Transverse colon (tissue), 4 donors: Measurements from ENCODE around the gene LRRC46. TPM values are rescaled to one million over a fixed set of nuclear protein-coding genes. Genes with fewer than 3 reads are reported as not detected.

Experiments used
- DNase-seq: peaks from one replicate; pipeline ENCODE4 v3.0.0-alpha.2; 2019
- H3K27ac ChIP-seq, 4 donors: fragments of 200-600 bp; sonication (generic); 2 replicates each; pipeline ENCODE4 v1.5.1; 2016 to 2018; ENCODE audit warnings: inconsistent platforms in 4 of 4
- H3K27me3 ChIP-seq: fragments of 200-600 bp; sonication (generic); 2 replicates; pipeline ENCODE4 v1.5.1; 2017; ENCODE audit warnings: inconsistent platforms
- H3K36me3 ChIP-seq, 4 donors: fragments of 200-600 bp; sonication (generic); 2 replicates each; pipeline ENCODE4 v1.5.1; 2017 to 2019; ENCODE audit warnings: inconsistent platforms in 4 of 4
- H3K4me1 ChIP-seq, 4 donors: fragments of 200-600 bp; sonication (generic); 2 replicates each; pipeline ENCODE4 v1.5.1; 2017 to 2020; ENCODE audit warnings: inconsistent platforms in 4 of 4
- H3K4me3 ChIP-seq, 4 donors: fragments of 200-600 bp; sonication (generic); 1 replicate in 1 of 4; 2 replicates in 3 of 4; pipeline versions ENCODE4 v1.5.1 to v1.6.1; 2017 to 2019; ENCODE audit warnings: inconsistent platforms in 4 of 4
- H3K9me3 ChIP-seq, 2 donors: fragments of 200-600 bp; sonication (generic); 2 replicates each; pipeline ENCODE4 v1.5.1; 2017 to 2019; ENCODE audit warnings: inconsistent platforms in 2 of 2
- EP300 ChIP-seq: sonication (generic); formaldehyde crosslinking; IDR thresholded peaks from one replicate; pipeline ENCODE4 v1.6.1; 2017; ENCODE audit warnings: antibody characterized with exemption, low read depth
- POLR2A ChIP-seq: fragments of 450-650 bp; IDR thresholded peaks from one replicate; pipeline ENCODE4 v1.6.1; 2016; ENCODE audit warnings: antibody characterized with exemption, mild to moderate bottlenecking, moderate library complexity
- POLR2AphosphoS5 ChIP-seq, 3 donors: sonication (generic); formaldehyde crosslinking; IDR thresholded peaks; one replicate each; pipeline ENCODE4 v1.6.1; 2016; ENCODE audit warnings: antibody characterized with exemption in 3 of 3
- WGBS, 2 donors: methylation state at CpG; one replicate each; pipeline ENCODE4 v1.1.5; 2018; ENCODE audit warnings: low coverage in 1 of 2; 5-methylcytosine and 5-hydroxymethylcytosine counted together
- in situ Hi-C, 4 donors: fragments of 200-750 bp; cut with MboI; loops; one replicate each; pipeline versions ENCODE4 v1.15.0 to v1.15.1; 2017; ENCODE audit warnings: low sequenced_read_pairs in 3 of 4, low pct_ligation_motif_present in 1 of 4, low pct_unique_long_range_greater_than_20kb in 1 of 4
- intact Hi-C: fragments of 100-400 bp; cut with DNase I; formaldehyde crosslinking; loops from one replicate; pipeline ENCODE4 v1.15.1; 2023; ENCODE audit warnings: low total_unique reads
- total RNA-seq, 4 donors: library from RNA; depleted of rRNA; stranded (reverse); fragments of >200 nt; gene quantifications; one replicate each; pipeline ENCODE4 v1.1.0, GENCODE V29; 2016
- TF ChIP-seq, protein P1 (sequence below), 5 experiments: fragments of 200-600 bp in 3 of 5; fragments of 450-650 bp in 2 of 5; sonication (generic) in 3 of 5; IDR thresholded peaks; 1 replicate in 2 of 5; 2 replicates in 3 of 5; pipeline ENCODE4 v1.5.1; 2016 to 2017; ENCODE audit warnings: antibody characterized with exemption in 5 of 5, inconsistent platforms in 3 of 5, mild to moderate bottlenecking in 2 of 5, moderate library complexity in 1 of 5

LRRC46 gene
- total RNA-seq, 4 donors from 2014 or later, result 0.48 to 0.80 TPM; not detected in 2

DNA sequence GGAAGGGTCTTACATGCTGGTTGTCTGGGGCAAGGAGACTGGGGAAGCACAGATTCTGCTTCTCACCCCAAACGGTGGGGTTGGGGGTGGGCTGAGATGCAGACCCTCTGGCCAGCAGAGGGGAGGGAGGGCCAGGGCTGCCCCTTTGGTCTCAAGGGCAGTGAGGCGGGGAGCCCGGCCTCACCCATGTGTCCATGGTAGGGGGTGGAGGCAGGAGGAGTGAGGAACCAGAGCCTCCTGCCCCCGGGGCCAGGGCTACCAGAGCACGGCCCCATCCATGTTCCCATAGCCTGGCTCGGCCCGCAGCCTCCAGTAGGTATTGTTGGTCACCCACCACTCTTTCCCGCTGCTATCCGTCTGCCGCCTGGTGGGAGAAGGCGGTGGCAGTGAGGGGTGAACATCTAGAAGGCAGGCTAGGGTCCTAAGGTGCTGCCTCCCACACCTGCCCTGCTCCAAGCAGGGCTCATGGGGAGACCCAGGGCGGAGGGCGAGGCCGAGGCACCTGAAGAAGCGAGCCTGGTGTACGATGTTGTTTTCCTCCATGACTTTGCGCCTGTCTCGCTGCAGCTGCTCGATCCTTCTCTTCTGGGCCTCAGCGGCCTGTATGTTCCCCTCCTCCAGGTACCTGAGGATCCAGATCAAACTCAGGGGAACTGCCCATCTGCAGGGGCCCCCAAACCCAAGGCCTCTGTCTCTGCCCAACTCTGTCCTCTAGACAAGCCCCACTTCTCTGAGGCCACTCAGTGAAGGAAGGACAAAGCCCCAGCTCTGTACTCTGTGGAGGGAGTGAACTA is 23.2 kb upstream of the LRRC46 start:
- WGBS, 2 donors, result 92 to 100% methylated on average over 1 to 20 of the region's 20 CpGs
- Histone ChIP-seq H3K4me3 (no peak overlapping the region), H3K36me3 (peaks cover 0 to 25% (median 11%) of the 10 kb centered on the region in 4 donors), H3K4me1 (peaks cover 0 to 26% (median 21%) of the 10 kb centered on the region in 4 donors), H3K27me3 (no peaks in the 10 kb centered on the region), H3K9me3 (no peaks in the 10 kb centered on the region), H3K27ac (no peak overlapping the region)
- intact Hi-C loops, result no loop called here
- TF ChIP-seq POLR2AphosphoS5 (IDR thresholded peaks at IDR 0.05) (no peak), EP300 (no peak), POLR2A (no peak)
- TF ChIP-seq, protein P1, sequence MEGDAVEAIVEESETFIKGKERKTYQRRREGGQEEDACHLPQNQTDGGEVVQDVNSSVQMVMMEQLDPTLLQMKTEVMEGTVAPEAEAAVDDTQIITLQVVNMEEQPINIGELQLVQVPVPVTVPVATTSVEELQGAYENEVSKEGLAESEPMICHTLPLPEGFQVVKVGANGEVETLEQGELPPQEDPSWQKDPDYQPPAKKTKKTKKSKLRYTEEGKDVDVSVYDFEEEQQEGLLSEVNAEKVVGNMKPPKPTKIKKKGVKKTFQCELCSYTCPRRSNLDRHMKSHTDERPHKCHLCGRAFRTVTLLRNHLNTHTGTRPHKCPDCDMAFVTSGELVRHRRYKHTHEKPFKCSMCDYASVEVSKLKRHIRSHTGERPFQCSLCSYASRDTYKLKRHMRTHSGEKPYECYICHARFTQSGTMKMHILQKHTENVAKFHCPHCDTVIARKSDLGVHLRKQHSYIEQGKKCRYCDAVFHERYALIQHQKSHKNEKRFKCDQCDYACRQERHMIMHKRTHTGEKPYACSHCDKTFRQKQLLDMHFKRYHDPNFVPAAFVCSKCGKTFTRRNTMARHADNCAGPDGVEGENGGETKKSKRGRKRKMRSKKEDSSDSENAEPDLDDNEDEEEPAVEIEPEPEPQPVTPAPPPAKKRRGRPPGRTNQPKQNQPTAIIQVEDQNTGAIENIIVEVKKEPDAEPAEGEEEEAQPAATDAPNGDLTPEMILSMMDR (IDR thresholded peaks at IDR 0.05), result no peak
- in situ Hi-C loops, result no loop called here
- DNase-seq, result no peak

DNA sequence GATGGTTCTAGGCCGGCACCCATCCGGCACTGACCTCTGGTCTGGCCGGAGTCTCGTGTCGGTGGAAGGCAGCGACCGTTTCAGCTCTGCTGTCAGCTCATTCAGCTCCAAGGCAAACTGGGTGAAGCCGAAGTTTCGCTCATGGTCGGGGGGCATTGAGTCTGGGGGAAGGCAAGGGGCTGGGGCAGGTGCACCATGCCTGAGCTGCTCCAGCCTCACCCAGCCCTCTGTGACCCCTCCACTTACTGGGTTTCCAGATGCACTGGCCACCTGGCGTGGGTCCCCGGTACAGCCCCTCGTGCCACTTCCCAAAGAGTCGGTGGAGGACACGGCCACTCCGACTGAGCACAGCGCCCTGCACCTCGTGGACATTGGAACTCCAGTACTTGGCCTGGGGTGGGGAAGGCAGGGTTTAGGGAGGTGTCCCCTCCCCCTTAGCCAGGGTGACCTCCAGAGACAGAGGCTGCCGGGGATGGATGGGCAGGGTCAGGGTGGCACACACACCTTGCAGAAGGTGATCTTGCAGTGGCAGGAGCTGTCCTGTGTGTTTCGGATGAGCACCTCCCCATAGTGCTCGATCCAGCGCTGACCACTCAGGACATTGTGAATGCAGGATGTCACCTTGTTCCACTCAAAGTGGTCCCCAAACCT is 22.5 kb upstream of the LRRC46 start:
- no peak overlapping the region for H3K27ac ChIP-seq
- H3K27me3 ChIP-seq, result no peaks in the 10 kb centered on the region
- H3K4me3 ChIP-seq, result no peak overlapping the region
- in situ Hi-C loops (no loop called here), intact Hi-C loops (no loop called here)
- H3K36me3 ChIP-seq, result peaks cover 0 to 25% (median 11%) of the 10 kb centered on the region in 4 donors
- peaks cover 0 to 26% (median 22%) of the 10 kb centered on the region in 4 donors for H3K4me1 ChIP-seq
- TF ChIP-seq, protein P1 (IDR thresholded peaks at IDR 0.05), result no peak
- TF ChIP-seq POLR2AphosphoS5 (IDR thresholded peaks at IDR 0.05), result no peak
- DNase-seq, result no peak
- 84 to 97% methylated on average over 6 to 16 of the region's 22 CpGs for WGBS, 2 donors
- H3K9me3 ChIP-seq, result no peaks in the 10 kb centered on the region

DNA sequence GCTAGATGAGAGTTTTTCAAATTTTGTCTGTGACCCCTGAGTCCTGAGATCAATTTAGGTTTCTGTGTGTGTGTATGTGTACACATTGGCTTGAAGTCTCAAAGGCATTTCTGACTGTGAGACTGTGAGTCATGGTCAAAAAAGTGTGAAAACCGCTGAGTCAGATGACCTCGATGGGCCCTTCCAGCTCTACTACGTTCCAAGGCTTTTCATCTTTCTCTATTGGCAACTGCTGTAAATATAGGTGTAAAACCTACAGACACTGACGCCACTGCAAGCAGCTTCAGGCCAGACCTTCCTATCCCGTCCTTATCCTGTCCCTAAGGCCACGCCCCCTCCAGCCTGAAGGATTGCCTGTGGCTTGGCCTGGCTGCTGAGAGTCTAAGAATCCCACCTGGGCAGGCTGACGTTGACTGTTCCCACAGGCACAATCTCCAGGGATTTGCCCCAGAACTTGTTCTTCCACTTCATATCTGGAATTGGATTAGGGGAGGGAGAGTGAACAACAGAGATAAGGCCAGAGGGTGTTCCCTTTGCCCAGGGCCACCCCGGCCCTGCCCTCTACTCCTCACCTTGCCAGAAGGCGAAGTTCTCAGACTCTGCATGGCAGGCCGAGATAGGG is 21.2 kb upstream of the LRRC46 start:
- Histone ChIP-seq H3K27me3 (no peaks in the 10 kb centered on the region), H3K36me3 (peaks cover 0 to 32% (median 11%) of the 10 kb centered on the region in 4 donors), H3K4me3 (no peak overlapping the region), H3K4me1 (peaks cover 0 to 34% (median 24%) of the 10 kb centered on the region in 4 donors), H3K27ac (peak overlapping the region; percentile 74 to 85 (median 84)), H3K9me3 (no peaks in the 10 kb centered on the region)
- intact Hi-C loops, result no loop called here
- TF ChIP-seq POLR2AphosphoS5 (IDR thresholded peaks at IDR 0.05) (peak in 1 of 3 donors; percentile 7), POLR2A (peak; percentile 11), EP300 (no peak)
- 35 to 44% methylated on average over 2 to 10 of the region's 10 CpGs for WGBS, 2 donors
- DNase-seq, result peak; percentile 88
- in situ Hi-C loops, result no loop called here

GRCh38 chr17:47810901-47811635 is 20.4 kb upstream of the LRRC46 start:
- in situ Hi-C loops, result no loop called here
- Histone ChIP-seq H3K27me3 (no peaks in the 10 kb centered on the region), H3K36me3 (peaks cover 0 to 37% (median 14%) of the 10 kb centered on the region in 4 donors), H3K9me3 (no peaks in the 10 kb centered on the region), H3K4me1 (peaks cover 0 to 34% (median 24%) of the 10 kb centered on the region in 4 donors), H3K4me3 (no peak overlapping the region), H3K27ac (peak overlapping the region; percentile 74 to 85 (median 84))
- intact Hi-C loops, result no loop called here
- DNase-seq, result peak; percentile 67
- WGBS, 2 donors, result 41 to 56% methylated on average over 3 to 9 of the region's 9 CpGs
- no peak for TF ChIP-seq POLR2AphosphoS5 (IDR thresholded peaks at IDR 0.05)
- TF ChIP-seq EP300, result no peak
- TF ChIP-seq, protein P1 (IDR thresholded peaks at IDR 0.05), result no peak
- no peak for TF ChIP-seq POLR2A
